Ishikawa (cell line): ENCODE data around the gene ABCA8.

Experiments used
- CEBPB ChIP-seq: IDR thresholded peaks from 2 replicates; pipeline ENCODE4 v1.6.1; 2012
- CREB1 ChIP-seq: IDR thresholded peaks from 2 replicates; pipeline ENCODE4 v1.6.1; 2012; ENCODE audit warnings: low read depth
- EGR1 ChIP-seq: IDR thresholded peaks from 2 replicates; pipeline ENCODE4 v1.6.1; 2012
- EP300 ChIP-seq: IDR thresholded peaks from 2 replicates; pipeline ENCODE4 v1.6.1; 2012; ENCODE audit warnings: borderline replicate concordance
- FOXM1 ChIP-seq: IDR thresholded peaks from 2 replicates; pipeline ENCODE4 v1.6.1; 2012; ENCODE audit warnings: low read depth, borderline replicate concordance
- NFIC ChIP-seq: IDR thresholded peaks from 2 replicates; pipeline ENCODE4 v1.6.1; 2012
- RAD21 ChIP-seq: IDR thresholded peaks from 2 replicates; pipeline ENCODE4 v1.6.1; 2012; ENCODE audit warnings: low read depth
- TAF1 ChIP-seq: IDR thresholded peaks from 2 replicates; pipeline ENCODE4 v1.6.1; 2012; ENCODE audit warnings: low read depth, mild to moderate bottlenecking
- TCF12 ChIP-seq: IDR thresholded peaks from 2 replicates; pipeline ENCODE4 v1.6.1; 2012; ENCODE audit warnings: low read depth
- TEAD4 ChIP-seq: IDR thresholded peaks from 2 replicates; pipeline ENCODE4 v1.6.1; 2012
- YY1 ChIP-seq: IDR thresholded peaks from 2 replicates; pipeline ENCODE4 v1.6.1; 2012; ENCODE audit warnings: low read depth
- ZBTB7A ChIP-seq: IDR thresholded peaks from 2 replicates; pipeline ENCODE4 v1.6.1; 2012; ENCODE audit warnings: low read depth
- TF ChIP-seq, protein P1 (sequence below): IDR thresholded peaks from 2 replicates; pipeline ENCODE4 v1.6.1; 2012
- TF ChIP-seq, protein P2 (sequence below): IDR thresholded peaks from 2 replicates; pipeline ENCODE4 v1.6.1; 2012; ENCODE audit warnings: low read depth, mild to moderate bottlenecking
- TF ChIP-seq, protein P3 (sequence below): IDR thresholded peaks from 2 replicates; pipeline ENCODE4 v1.6.1; 2012

The ABCA8 gene

DNA sequence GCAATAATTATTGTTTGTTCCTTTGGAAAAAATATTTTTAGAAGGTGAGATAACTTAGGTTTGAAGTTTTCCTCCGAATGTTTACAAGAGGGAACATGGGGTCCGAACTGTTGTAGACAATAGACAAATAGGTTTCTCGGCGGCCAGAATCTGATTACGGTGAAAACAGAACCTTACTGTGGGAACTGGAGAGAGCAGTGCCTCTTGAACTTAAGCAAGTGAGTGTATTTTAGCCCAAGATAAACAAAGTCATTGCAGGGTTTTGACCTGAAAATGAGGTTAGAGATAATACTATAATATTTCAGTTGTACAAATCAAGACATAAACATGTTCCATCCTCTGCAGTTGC lies 134.7 kb downstream of the ABCA8 start:
- no peak for TF ChIP-seq FOXM1
- no peak for TF ChIP-seq CEBPB
- no peak for TF ChIP-seq EGR1
- no peak for TF ChIP-seq TAF1
- TF ChIP-seq TCF12, result no peak
- TF ChIP-seq NFIC, result no peak
- no peak for TF ChIP-seq CREB1
- TF ChIP-seq YY1, result no peak
- TF ChIP-seq RAD21, result no peak
- TF ChIP-seq, protein P1, sequence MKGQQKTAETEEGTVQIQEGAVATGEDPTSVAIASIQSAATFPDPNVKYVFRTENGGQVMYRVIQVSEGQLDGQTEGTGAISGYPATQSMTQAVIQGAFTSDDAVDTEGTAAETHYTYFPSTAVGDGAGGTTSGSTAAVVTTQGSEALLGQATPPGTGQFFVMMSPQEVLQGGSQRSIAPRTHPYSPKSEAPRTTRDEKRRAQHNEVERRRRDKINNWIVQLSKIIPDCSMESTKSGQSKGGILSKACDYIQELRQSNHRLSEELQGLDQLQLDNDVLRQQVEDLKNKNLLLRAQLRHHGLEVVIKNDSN, result no peak
- TF ChIP-seq, protein P2, sequence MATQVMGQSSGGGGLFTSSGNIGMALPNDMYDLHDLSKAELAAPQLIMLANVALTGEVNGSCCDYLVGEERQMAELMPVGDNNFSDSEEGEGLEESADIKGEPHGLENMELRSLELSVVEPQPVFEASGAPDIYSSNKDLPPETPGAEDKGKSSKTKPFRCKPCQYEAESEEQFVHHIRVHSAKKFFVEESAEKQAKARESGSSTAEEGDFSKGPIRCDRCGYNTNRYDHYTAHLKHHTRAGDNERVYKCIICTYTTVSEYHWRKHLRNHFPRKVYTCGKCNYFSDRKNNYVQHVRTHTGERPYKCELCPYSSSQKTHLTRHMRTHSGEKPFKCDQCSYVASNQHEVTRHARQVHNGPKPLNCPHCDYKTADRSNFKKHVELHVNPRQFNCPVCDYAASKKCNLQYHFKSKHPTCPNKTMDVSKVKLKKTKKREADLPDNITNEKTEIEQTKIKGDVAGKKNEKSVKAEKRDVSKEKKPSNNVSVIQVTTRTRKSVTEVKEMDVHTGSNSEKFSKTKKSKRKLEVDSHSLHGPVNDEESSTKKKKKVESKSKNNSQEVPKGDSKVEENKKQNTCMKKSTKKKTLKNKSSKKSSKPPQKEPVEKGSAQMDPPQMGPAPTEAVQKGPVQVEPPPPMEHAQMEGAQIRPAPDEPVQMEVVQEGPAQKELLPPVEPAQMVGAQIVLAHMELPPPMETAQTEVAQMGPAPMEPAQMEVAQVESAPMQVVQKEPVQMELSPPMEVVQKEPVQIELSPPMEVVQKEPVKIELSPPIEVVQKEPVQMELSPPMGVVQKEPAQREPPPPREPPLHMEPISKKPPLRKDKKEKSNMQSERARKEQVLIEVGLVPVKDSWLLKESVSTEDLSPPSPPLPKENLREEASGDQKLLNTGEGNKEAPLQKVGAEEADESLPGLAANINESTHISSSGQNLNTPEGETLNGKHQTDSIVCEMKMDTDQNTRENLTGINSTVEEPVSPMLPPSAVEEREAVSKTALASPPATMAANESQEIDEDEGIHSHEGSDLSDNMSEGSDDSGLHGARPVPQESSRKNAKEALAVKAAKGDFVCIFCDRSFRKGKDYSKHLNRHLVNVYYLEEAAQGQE, result no peak
- no peak for TF ChIP-seq TEAD4
- TF ChIP-seq, protein P3, sequence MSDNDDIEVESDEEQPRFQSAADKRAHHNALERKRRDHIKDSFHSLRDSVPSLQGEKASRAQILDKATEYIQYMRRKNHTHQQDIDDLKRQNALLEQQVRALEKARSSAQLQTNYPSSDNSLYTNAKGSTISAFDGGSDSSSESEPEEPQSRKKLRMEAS, result no peak
- no peak for TF ChIP-seq EP300
- TF ChIP-seq ZBTB7A, result no peak

DNA sequence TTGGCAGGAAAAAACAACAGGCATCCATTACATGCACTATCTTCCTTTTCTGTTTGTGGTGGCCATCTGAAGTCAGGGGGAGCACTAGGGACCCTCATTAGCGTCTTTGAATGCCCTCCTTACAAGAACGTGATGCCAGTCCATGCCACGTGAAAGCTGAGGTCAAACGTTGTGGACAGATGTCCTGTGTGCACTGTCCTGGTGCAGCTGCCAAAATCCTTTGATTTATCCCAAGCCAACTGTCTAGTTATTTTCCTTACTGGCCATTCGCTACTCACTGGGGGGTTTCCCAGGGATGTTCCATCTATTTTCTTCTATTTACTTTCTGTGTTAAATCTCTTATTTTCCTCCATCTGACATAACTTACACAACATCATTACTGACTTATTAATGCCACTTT lies 135.7 kb downstream of the ABCA8 start:
- TF ChIP-seq EP300 (no peak), ZBTB7A (no peak), CREB1 (no peak), NFIC (no peak), TEAD4 (no peak), TAF1 (no peak), RAD21 (no peak), YY1 (no peak), TCF12 (no peak), EGR1 (no peak), CEBPB (no peak), FOXM1 (no peak)
- TF ChIP-seq, protein P3, result no peak
- TF ChIP-seq, protein P2, result no peak
- TF ChIP-seq, protein P1, result no peak
